Neural progenitor cell (in vitro differentiated cells): ENCODE measurements around the gene LDLRAD4. TPM values are rescaled to one million over a fixed set of nuclear protein-coding genes. Genes with fewer than 3 reads are reported as not detected.

Source experiments
- DNase-seq: peaks from one replicate; pipeline ENCODE4 v3.0.0-alpha.2; 2016; ENCODE audit warnings: low spot score
- H2AFZ ChIP-seq: fragments of 200-600 bp; sonication (generic); replicated peaks from 2 replicates; pipeline ENCODE4 v1.6.1; 2016; ENCODE audit warnings: antibody characterized with exemption
- H3F3A ChIP-seq: fragments of 200-600 bp; sonication (generic); 2 replicates; pipeline ENCODE4 v1.6.1; 2016; ENCODE audit warnings: antibody characterized with exemption, low read depth
- H3K27ac ChIP-seq: fragments of 200-600 bp; sonication (generic); 2 replicates; pipeline ENCODE4 v1.5.1; 2016; ENCODE audit warnings: mild to moderate bottlenecking
- H3K27me3 ChIP-seq: fragments of 200-600 bp; sonication (generic); 2 replicates; pipeline ENCODE4 v1.6.1; 2016; ENCODE audit warnings: mild to moderate bottlenecking, moderate library complexity
- H3K36me3 ChIP-seq: fragments of 200-600 bp; sonication (generic); 2 replicates; pipeline ENCODE4 v1.5.1; 2016
- H3K4me1 ChIP-seq: fragments of 200-600 bp; sonication (generic); 2 replicates; pipeline ENCODE4 v1.6.1; 2016; ENCODE audit warnings: mixed run types
- H3K4me2 ChIP-seq: fragments of 200-600 bp; sonication (generic); 2 replicates; pipeline ENCODE4 v1.6.1; 2016
- H3K4me3 ChIP-seq: fragments of 200-600 bp; sonication (generic); 2 replicates; pipeline ENCODE4 v1.5.1; 2016
- H3K79me2 ChIP-seq: fragments of 200-600 bp; sonication (generic); 2 replicates; pipeline ENCODE4 v1.6.1; 2016; ENCODE audit warnings: low read depth
- H3K9ac ChIP-seq: fragments of 200-600 bp; sonication (generic); 2 replicates; pipeline ENCODE4 v1.6.1; 2016
- H3K9me3 ChIP-seq: fragments of 200-600 bp; sonication (generic); 2 replicates; pipeline ENCODE4 v1.5.1; 2016; ENCODE audit warnings: low read depth
- H4K20me1 ChIP-seq: fragments of 200-600 bp; sonication (generic); 2 replicates; pipeline ENCODE4 v1.6.1; 2016; ENCODE audit warnings: low read depth
- H3K27ac Mint-ChIP-seq: 3 replicates; pipeline ENCODE4 v1.8.0; 2021; ENCODE audit warnings: mixed read lengths
- H3K27me3 Mint-ChIP-seq: 2 replicates; pipeline ENCODE4 v1.8.0; 2022; ENCODE audit warnings: low read depth, mild to moderate bottlenecking, inconsistent platforms, moderate library complexity, mixed read lengths; ENCODE audit not compliant: insufficient read depth
- H3K36me3 Mint-ChIP-seq: 3 replicates; pipeline ENCODE4 v1.8.0; 2021; ENCODE audit warnings: mixed read lengths
- H3K4me1 Mint-ChIP-seq: 3 replicates; pipeline ENCODE4 v1.8.0; 2021; ENCODE audit warnings: mixed read lengths
- H3K4me3 Mint-ChIP-seq: 3 replicates; pipeline ENCODE4 v1.8.0; 2021; ENCODE audit warnings: mild to moderate bottlenecking, moderate library complexity, mixed read lengths
- H3K9me3 Mint-ChIP-seq: 3 replicates; pipeline ENCODE4 v1.8.0; 2020; ENCODE audit warnings: mixed read lengths
- CTCF ChIP-seq: fragments of 200-600 bp; sonication (generic); IDR thresholded peaks from 2 replicates; pipeline ENCODE4 v1.5.1; 2017; ENCODE audit warnings: antibody characterized with exemption, mild to moderate bottlenecking
- EZH2 ChIP-seq: fragments of 200-600 bp; sonication (generic); IDR thresholded peaks from 2 replicates; pipeline ENCODE4 v1.6.1; 2017; ENCODE audit warnings: antibody characterized with exemption, mild to moderate bottlenecking, moderate library complexity
- EZH2phosphoT487 ChIP-seq: fragments of 200-600 bp; sonication (generic); IDR thresholded peaks from 2 replicates; pipeline ENCODE4 v1.6.1; 2017; ENCODE audit warnings: antibody characterized with exemption
- total RNA-seq: library from RNA; depleted of rRNA; stranded (reverse); fragments of >200 nt; gene quantifications from 2 replicates; pipeline ENCODE4 v1.2.3, GENCODE V29; 2015; ENCODE audit warnings: low replicate concordance

The LDLRAD4 gene
- total RNA-seq, 1 donor from 2014 or later: 0.65 TPM

- peaks cover 2% of the 10 kb centered on the region for H3K36me3 Mint-ChIP-seq
- H3K4me3 ChIP-seq: no peak overlapping the region
- no peak overlapping the region for H3K27ac ChIP-seq
- H3K4me2 ChIP-seq: no peak overlapping the region
- no peak for DNase-seq
- H3K9me3 ChIP-seq: no peaks in the 10 kb centered on the region
- H4K20me1 ChIP-seq: no peaks in the 10 kb centered on the region
- H3K4me1 ChIP-seq: peaks cover 7% of the 10 kb centered on the region
- H3K79me2 ChIP-seq: no peaks in the 10 kb centered on the region
- no peak for TF ChIP-seq CTCF
- no peak for TF ChIP-seq EZH2phosphoT487
- no peak for TF ChIP-seq EZH2
- no peaks in the 10 kb centered on the region for H3K27me3 Mint-ChIP-seq
- H3K4me3 Mint-ChIP-seq: no peak overlapping the region
- peaks cover 13% of the 10 kb centered on the region for H3K4me1 Mint-ChIP-seq
- no peaks in the 10 kb centered on the region for H3K27me3 ChIP-seq
- H3K27ac Mint-ChIP-seq: no peak overlapping the region
- no peak overlapping the region for H2AFZ ChIP-seq
- no peaks in the 10 kb centered on the region for H3F3A ChIP-seq
- peaks cover 10% of the 10 kb centered on the region for H3K9me3 Mint-ChIP-seq
- H3K9ac ChIP-seq: no peak overlapping the region
- H3K36me3 ChIP-seq: no peaks in the 10 kb centered on the region
These were observed 262.8 kb downstream of the LDLRAD4 start for GRCh38 chr18:13481331-13481730.

- Mint-ChIP-seq H3K27me3 (no peaks in the 10 kb centered on the region), H3K36me3 (peaks cover 2% of the 10 kb centered on the region), H3K4me3 (no peak overlapping the region), H3K4me1 (peaks cover 13% of the 10 kb centered on the region), H3K27ac (peak overlapping the region; percentile 17), H3K9me3 (peaks cover 10% of the 10 kb centered on the region)
- H3K9me3 ChIP-seq: no peaks in the 10 kb centered on the region
- H4K20me1 ChIP-seq: no peaks in the 10 kb centered on the region
- H3K27ac ChIP-seq: no peak overlapping the region
- no peak overlapping the region for H2AFZ ChIP-seq
- no peak for TF ChIP-seq EZH2
- no peak for TF ChIP-seq EZH2phosphoT487
- TF ChIP-seq CTCF: no peak
- no peaks in the 10 kb centered on the region for H3F3A ChIP-seq
- H3K9ac ChIP-seq: no peak overlapping the region
- H3K4me2 ChIP-seq: no peak overlapping the region
- no peak overlapping the region for H3K4me3 ChIP-seq
- H3K36me3 ChIP-seq: no peaks in the 10 kb centered on the region
- no peaks in the 10 kb centered on the region for H3K79me2 ChIP-seq
- no peak for DNase-seq
- no peaks in the 10 kb centered on the region for H3K27me3 ChIP-seq
- peaks cover 6% of the 10 kb centered on the region for H3K4me1 ChIP-seq
These were observed 263.5 kb downstream of the LDLRAD4 start for GRCh38 chr18:13481820-13482617.

DNA sequence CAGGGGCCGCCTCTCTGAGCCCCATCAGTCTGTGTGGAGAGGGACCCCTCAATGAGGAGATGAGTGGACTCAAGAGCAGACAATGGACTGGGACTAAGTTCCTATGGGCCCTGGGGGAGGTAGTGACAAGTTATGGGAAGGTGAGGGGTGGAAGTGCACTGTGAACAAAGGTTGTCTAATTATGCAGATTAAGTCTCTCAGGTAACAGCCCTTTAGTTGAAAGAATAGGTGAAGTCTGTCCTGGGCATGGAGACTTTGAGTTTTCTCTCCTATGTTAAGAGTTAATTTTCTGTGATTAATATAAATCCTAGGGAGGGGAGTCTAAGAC, 264.0 kb downstream of the LDLRAD4 start:
- TF ChIP-seq EZH2phosphoT487: no peak
- no peak for TF ChIP-seq EZH2
- TF ChIP-seq CTCF: no peak
- H4K20me1 ChIP-seq: no peaks in the 10 kb centered on the region
- H3K4me2 ChIP-seq: no peak overlapping the region
- H3K27ac Mint-ChIP-seq: no peak overlapping the region
- no peak overlapping the region for H3K9ac ChIP-seq
- no peak overlapping the region for H2AFZ ChIP-seq
- H3K9me3 Mint-ChIP-seq: peaks cover 10% of the 10 kb centered on the region
- no peak overlapping the region for H3K4me3 Mint-ChIP-seq
- no peaks in the 10 kb centered on the region for H3K36me3 ChIP-seq
- H3K27me3 Mint-ChIP-seq: no peaks in the 10 kb centered on the region
- no peaks in the 10 kb centered on the region for H3F3A ChIP-seq
- no peaks in the 10 kb centered on the region for H3K79me2 ChIP-seq
- H3K4me1 Mint-ChIP-seq: peaks cover 9% of the 10 kb centered on the region
- peaks cover under 1% of the 10 kb centered on the region for H3K4me1 ChIP-seq
- no peaks in the 10 kb centered on the region for H3K9me3 ChIP-seq
- H3K4me3 ChIP-seq: no peak overlapping the region
- H3K27ac ChIP-seq: no peak overlapping the region
- DNase-seq: no peak
- no peaks in the 10 kb centered on the region for H3K27me3 ChIP-seq
- H3K36me3 Mint-ChIP-seq: peaks cover 2% of the 10 kb centered on the region
